GM12878 (cell line): ENCODE measurements around the gene NKAIN4.

ENCODE experiments used
- ASH2L ChIP-seq: fragments of 300-600, 200-600 bp; sonication (generic); IDR thresholded peaks from 2 replicates; pipeline ENCODE4 v1.6.1; 2017; ENCODE audit warnings: low read depth, mild to moderate bottlenecking, borderline replicate concordance
- BACH1 ChIP-seq: fragments of 450-650 bp; IDR thresholded peaks from 2 replicates; pipeline ENCODE4 v1.6.1; 2017; ENCODE audit warnings: mild to moderate bottlenecking, borderline replicate concordance
- EP300 ChIP-seq, 2 experiments: fragments of 150-350 bp in 1 of 2; IDR thresholded peaks; 2 replicates each; pipeline ENCODE4 v1.6.1; 2011 to 2012; ENCODE audit warnings: low read depth in 2 of 2, low read length in 2 of 2, borderline replicate concordance in 1 of 2, improper control_type of control experiment in 1 of 2, inconsistent platforms in 1 of 2; ENCODE audit not compliant: control insufficient read depth in 1 of 2
- EZH2 ChIP-seq: IDR thresholded peaks from 2 replicates; pipeline ENCODE4 v1.6.1; 2012; ENCODE audit warnings: low read depth, mild to moderate bottlenecking, control low read depth, inconsistent platforms, low read length, borderline replicate concordance; ENCODE audit not compliant: control insufficient read depth
- HDAC6 ChIP-seq: fragments of 200-600 bp; sonication (generic); IDR thresholded peaks from one replicate; pipeline ENCODE4 v1.8.0; 2017; ENCODE audit warnings: antibody characterized with exemption; ENCODE audit not compliant: unreplicated experiment
- JUND ChIP-seq: IDR thresholded peaks from 2 replicates; pipeline ENCODE4 v1.6.1; 2012; ENCODE audit warnings: low read depth, mild to moderate bottlenecking, low read length, improper control_type of control experiment, moderate library complexity
- NFIC ChIP-seq: IDR thresholded peaks from 2 replicates; pipeline ENCODE4 v1.6.1; 2012; ENCODE audit warnings: low read depth, mild to moderate bottlenecking, inconsistent platforms, low read length, moderate library complexity
- RCOR1 ChIP-seq: conservative IDR thresholded peaks from 2 replicates; pipeline ENCODE4 v1.6.1; 2012; ENCODE audit warnings: low read depth, low read length, improper control_type of control experiment
- SRF ChIP-seq, 2 experiments: IDR thresholded peaks; 2 replicates each; pipeline ENCODE4 v1.6.1; 2011; ENCODE audit warnings: low read depth in 2 of 2, low read length in 2 of 2, mild to moderate bottlenecking in 1 of 2, moderate library complexity in 1 of 2
- TF ChIP-seq, protein P1 (sequence below), 3 experiments: IDR thresholded peaks in 2 of 3; conservative IDR thresholded peaks in 1 of 3; 2 replicates each; pipeline ENCODE4 v1.5.1; 2011; ENCODE audit warnings: low read depth in 3 of 3, low read length in 3 of 3, mild to moderate bottlenecking in 3 of 3, control low read depth in 2 of 3, moderate library complexity in 2 of 3, inconsistent platforms in 1 of 3, mixed read lengths in 1 of 3; ENCODE audit not compliant: control insufficient read depth in 2 of 3, insufficient read depth in 1 of 3; ENCODE audit errors: extremely low read depth in 1 of 3

DNA sequence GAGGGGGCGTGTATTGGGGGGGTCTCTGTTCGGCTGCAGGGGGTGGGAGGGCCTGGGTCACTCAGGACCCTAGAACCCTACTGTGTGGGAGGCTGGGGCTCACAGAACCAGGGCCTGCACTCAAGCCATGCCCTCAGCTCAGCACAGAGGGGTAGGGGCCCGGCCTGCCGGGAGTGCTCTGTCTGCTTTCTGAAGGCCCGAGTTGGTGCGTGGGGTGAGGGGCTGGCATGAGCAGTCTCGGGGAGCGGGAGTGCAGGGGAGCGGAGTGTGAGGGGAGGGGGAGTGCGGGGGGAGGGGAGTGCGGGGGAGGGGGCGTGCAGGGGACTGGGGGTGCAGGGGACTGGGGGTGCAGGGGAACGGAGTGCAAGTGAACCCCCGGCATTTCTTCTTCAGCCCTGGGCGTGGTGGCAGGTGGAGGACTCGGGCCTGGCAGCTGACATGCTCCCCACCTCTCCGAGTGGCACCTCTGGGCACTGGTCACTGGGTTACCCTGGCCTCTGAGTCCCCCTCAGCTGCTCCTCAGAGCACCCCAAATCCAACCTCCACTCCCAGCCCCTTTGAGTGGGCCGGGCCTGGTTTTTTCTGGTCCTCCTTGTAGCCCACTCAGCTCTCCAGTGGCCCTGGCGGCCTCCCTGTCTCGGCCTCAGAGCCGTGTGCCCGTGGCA is 39.7 kb upstream of the NKAIN4 start:
- TF ChIP-seq SRF (IDR thresholded peaks at IDR 0.05; ENCODE audit: low read depth in 2 of 2, low read length in 2 of 2) (no peak), EZH2 (no peak), ASH2L (no peak), RCOR1 (no peak), NFIC (no peak), HDAC6 (no peak), BACH1 (no peak), JUND (no peak), EP300 (IDR thresholded peaks at IDR 0.05; ENCODE audit: borderline replicate concordance in 1 of 2, control insufficient read depth in 1 of 2, low read depth in 2 of 2, low read length in 2 of 2) (no peak)
- TF ChIP-seq, protein P1, sequence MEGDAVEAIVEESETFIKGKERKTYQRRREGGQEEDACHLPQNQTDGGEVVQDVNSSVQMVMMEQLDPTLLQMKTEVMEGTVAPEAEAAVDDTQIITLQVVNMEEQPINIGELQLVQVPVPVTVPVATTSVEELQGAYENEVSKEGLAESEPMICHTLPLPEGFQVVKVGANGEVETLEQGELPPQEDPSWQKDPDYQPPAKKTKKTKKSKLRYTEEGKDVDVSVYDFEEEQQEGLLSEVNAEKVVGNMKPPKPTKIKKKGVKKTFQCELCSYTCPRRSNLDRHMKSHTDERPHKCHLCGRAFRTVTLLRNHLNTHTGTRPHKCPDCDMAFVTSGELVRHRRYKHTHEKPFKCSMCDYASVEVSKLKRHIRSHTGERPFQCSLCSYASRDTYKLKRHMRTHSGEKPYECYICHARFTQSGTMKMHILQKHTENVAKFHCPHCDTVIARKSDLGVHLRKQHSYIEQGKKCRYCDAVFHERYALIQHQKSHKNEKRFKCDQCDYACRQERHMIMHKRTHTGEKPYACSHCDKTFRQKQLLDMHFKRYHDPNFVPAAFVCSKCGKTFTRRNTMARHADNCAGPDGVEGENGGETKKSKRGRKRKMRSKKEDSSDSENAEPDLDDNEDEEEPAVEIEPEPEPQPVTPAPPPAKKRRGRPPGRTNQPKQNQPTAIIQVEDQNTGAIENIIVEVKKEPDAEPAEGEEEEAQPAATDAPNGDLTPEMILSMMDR (IDR thresholded peaks at IDR 0.05 in 2 of 3, conservative IDR thresholded peaks at IDR 0.05 in 1 of 3; ENCODE audit: control insufficient read depth in 2 of 3, extremely low read depth in 1 of 3, insufficient read depth in 1 of 3, low read depth in 3 of 3, low read length in 3 of 3), result no peak
